NCI-H2171 (cell line): Measurements from ENCODE around the gene COPG2.
A peak's percentile ranks its signal among the peaks of the same experiment; 100 is the strongest.
"Not testable (repeated sequence)": the region's sequence is repeated elsewhere in the genome, so short reads cannot be mapped to it uniquely, and the experiment has no call there.

Source experiments
- DNase-seq: peaks from one replicate; lab custom pipeline; 2025; lab: John Stamatoyannopoulos, UW

The COPG2 gene

GRCh38 chr7:130650611-130651120, 17.9 kb downstream of the COPG2 start:
- DNase-seq = peak; percentile 76

DNA sequence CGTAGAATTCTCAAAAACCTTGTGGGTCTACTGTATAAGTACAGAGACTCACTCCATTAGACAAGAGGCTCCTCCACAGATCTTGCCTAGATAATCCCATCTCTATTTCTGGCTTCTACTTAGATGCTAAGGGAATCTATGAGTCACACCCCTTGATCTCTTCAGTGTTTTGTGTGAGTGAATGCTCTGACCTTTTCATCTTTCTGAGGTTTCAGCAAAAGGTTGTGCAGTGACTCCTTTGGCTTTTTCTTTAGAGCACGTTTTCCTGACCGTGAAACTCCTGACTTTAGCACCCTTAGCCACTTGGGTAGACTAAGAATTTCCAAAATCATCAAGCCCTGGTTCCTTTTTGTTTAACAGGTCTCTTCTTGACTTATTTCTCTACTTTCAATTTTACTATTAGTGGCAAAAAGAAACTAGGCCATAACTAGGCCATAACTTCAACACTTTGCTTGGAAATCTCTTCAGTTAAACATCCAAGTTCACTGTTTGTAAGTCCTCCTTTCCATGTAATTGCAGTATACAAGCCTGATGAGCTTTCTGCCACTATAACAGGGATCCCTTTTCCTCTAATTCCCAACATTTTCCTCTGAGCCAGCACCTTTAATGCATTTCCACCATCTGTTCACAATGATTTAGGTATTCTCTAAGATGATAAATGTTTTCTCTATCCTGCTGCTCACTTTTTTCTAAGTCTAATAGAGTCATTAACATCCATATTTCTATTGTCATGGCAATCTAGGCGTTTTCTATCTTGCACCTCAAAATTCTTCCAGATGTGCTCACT, 19.4 kb downstream of the COPG2 start:
- peak; percentile 7 for DNase-seq

DNA sequence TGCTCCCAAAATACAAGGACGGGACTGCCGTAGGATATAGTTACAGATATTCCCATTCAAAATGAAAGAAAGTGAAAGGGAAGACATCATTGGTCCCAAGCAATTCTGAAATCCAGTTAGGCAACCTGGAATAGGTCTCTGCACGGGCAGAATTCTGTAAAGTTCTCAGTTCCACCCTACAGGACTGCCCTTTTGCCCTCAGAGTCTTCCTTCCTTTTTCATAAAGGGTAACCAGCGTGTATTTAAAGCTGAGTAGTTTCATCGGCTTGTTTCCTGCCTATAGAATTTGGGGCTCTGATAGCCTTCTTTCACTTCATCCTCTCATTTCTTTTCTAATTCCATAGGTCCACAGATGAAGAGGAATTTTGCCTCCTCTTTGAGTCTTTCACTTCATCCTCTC, 20.0 kb downstream of the COPG2 start:
- DNase-seq = no peak

DNA sequence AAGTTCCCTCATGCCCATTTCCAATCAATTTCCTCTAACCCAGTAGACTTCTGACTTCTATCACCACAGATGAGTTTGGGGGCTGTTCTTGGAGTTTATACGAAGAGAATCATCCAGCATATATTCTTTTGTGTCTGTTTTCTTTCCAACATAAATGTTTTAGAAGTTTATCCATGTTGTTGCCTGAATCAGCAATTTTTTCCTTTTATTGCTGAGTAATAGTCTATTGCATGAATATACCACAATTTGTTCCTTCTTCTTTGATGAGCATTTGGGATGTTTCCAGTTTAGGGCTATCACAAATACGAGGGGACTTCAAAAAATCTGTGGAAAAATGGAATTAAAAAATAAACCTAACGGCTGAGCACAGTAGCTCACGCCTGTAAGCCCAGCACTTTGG, 26.2 kb downstream of the COPG2 start:
- DNase-seq = no peak

- DNase-seq = no peak
These were observed 27.1 kb downstream of the COPG2 start for GRCh38 chr7:130641497-130641896.

GRCh38 chr7:130641040-130641439, 27.5 kb downstream of the COPG2 start:
- DNase-seq = no peak

DNA sequence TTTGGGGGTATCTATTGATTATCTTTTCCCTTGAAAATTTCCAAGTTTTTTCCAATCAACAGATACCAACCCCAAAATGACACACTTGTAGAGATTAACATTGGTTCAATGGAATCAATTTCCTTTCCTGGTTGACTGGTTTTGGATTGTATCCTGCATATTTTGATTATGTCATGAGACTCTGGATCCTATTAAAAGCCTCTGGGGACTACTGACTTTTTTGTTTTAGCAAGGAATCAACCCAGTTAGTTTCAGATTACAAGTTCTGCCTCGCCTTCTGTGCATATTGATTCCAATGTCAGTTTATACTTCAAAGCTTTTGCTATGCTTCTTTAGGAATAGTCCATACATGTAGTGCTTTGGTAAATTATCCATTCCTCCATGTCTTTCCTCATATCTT, 29.2 kb downstream of the COPG2 start:
- DNase-seq = peak; percentile 75

DNA sequence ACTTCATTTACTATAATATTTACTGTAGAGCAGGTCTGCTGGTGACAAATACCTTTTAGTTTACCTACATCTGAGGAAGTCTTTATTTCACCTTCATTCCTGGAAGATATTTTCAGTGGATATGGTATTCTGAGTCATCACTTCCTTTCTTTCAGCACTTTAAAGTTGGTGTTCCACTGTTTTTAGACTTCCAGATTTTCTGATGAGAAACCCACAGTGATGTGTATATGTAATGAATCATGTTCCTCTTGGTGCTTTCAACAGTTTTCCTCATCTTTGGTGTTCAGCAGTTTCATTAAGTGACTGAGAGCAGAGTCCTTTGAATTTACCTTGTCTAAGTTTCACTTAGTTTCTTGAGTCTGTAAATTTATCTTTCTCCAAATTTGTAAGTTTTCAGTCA, 36.4 kb downstream of the COPG2 start:
- no peak for DNase-seq

DNA sequence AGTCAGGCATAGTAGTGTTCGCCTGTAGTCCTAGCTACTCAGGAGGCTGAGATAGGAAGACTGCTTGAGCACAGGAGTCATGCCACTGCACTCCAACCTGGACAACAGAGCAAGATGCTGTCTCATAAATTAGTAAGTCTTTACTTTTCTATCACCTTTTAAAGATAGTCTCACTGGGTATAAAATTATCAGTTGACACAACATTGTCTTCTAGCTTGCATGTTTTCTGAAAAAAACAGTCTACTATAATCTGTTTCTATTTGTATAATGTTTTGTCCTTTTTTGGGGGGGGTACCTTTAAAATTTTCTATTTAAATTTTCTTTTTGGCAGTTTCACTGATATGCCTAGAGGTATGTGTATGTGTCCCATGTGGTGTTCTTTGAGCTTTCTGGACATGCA, 39.6 kb downstream of the COPG2 start:
- DNase-seq = no peak

DNA sequence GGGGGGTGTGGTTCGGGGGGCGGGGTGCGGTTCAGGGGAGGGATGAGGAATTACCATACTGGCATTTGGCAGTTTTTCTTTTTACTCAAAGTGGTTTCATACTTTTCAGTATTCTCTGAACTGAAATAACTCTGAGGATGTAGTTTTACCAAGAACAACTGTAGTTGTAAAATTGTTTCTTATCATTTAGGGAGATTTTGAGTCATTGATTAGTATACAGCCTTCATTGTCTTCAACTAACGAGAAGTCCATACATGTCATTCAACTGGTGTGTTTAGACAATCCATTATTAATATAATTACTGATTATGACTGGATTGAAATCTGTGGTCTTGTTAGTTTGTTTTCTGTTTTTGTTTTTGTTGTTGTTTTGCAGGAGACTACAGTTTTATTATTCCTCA, 40.8 kb downstream of the COPG2 start:
- no peak for DNase-seq

GRCh38 chr7:130622866-130623265, 45.7 kb downstream of the COPG2 start:
- DNase-seq = no peak

DNA sequence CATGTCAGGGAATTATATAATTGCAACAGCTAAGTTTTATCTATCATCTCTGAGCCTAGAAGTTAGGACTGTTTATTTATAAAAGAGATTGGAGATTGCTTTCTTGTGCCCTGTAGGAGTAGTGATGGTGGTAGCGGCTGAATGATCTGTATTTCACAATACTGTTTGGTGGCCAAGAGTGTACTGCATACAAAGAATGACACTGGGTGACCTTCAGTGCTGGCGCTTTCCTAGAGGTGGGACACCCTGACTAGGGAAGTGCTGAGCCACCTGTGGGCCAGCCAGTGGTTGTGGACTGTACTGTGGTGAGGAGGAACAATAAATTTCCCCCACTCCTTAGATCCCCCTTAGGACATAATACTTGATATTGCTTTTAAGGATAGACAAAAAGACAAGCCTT, 53.0 kb downstream of the COPG2 start:
- no peak for DNase-seq

- no peak for DNase-seq
These were observed 54.1 kb downstream of the COPG2 start for GRCh38 chr7:130614449-130614848.

DNA sequence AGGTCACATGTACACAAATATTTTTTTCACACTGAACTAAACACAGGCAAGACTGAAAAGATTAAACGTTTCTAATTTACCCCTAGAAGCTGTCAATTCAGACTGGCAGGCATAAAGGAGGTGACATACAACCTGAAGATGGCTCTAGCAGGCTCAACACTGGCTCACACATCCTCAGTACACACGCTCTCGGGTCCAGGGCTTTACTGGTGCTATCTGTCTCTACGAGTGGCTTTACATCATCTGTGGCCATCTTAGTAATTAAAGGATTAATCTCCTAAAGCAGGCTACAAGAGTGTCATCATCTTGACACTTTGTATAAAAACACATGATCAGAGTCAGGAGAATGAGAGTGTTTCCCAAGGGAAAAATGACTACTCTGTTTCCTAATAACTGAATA, 57.3 kb downstream of the COPG2 start:
- DNase-seq = no peak

DNA sequence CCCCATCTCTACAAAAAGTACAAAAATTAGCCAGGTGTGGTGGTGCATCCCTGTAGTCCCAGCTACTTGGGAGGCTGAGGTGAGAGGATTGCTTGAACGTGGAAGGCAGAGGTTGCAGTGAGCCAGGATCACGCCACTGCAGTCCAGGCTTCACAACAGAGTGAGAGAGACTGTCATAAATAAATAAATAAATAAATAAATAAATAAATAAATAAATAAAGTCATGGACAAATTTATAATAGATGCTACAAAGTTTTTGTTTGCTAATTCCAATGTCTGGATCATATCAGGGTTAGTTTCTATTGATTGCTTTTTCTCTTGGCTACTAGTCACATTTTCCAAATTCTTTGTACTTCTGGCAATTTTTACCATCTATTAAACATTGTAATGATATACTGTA, 61.5 kb downstream of the COPG2 start:
- not testable (repeated sequence) for DNase-seq

DNA sequence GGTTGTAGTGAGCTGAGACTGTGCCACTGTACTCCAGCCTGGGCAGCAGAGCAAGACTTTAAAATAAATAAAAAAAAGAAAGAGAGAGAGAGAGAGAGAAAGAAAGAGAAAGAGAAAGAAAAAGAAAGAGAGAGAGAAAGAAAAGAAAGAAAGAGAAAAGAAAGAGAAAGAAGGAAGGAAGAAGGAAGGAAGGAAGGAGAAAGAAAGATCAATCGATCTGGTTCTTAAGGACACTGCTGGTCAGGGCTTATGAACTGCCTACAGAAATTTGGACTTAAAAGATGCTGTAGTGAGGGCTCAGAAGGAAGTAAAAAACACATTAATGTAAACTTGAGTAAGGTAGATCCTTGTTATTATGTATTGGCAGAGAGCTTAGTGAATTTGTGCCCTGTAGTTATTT, 62.4 kb downstream of the COPG2 start:
- DNase-seq = no peak

- DNase-seq = no peak
These were observed 70.5 kb downstream of the COPG2 start for GRCh38 chr7:130598056-130598455.

GRCh38 chr7:130595986-130596385, 72.6 kb downstream of the COPG2 start:
- DNase-seq = no peak

- DNase-seq = no peak
These were observed 75.5 kb downstream of the COPG2 start for GRCh38 chr7:130593033-130593432.

DNA sequence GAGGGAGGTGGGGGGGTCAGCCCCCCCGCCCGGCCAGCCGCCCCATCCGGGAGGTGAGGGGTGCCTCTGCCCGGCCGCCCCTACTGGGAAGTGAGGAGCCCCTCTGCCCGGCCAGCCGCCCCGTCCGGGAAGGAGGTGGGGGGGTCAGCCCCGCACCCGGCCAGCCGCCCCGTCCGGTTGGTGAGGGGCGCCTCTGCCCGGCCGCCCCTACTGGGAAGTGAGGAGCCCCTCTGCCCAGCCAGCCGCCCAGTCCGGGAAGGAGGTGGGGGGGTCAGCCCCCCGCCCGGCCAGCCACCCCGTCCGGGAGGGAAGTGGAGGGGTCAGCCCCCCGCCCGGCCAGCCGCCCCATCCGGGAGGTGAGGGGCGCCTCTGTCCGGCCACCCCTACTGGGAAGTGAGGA, 77.1 kb downstream of the COPG2 start:
- DNase-seq = not testable (repeated sequence)

- DNase-seq = not testable (repeated sequence)
These were observed 82.6 kb downstream of the COPG2 start for GRCh38 chr7:130585932-130586331.

DNA sequence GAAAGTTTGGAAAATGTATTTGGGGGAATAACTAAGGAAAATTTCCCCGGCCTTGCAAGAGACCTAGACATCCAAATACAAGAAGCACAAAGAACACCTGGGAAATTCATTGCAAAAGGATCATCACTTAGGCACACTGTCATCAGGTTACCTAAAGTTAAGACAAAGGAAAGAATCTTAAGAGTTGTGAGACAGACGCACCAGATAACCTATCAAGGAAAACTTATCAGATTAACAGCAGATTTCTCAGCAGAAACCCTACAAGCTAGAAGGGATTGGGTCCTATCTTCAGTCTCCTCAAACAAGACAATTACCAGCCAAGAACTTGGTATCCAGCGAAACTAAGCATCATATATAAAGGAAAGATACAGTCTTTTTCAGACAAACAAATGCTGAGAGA, 93.4 kb downstream of the COPG2 start:
- DNase-seq = not testable (repeated sequence)

DNA sequence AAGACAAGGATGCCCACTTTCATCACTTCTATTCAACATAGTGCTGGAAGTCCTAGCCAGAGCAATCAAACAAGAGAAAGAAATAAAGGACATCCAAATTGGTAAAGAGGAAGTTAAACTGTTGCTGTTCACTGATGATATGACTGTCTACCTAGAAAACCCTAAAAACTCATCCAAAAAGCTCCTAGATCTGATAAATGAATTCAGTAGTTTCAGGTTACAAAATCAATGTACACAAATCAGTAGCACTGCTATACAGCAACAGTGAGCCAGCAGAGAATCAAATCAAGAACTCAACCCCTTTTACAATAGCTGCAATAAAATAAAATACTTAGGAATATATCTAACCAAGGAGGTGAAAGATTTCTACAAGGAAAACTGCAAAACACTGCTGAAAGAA, 98.4 kb downstream of the COPG2 start:
- not testable (repeated sequence) for DNase-seq

DNA sequence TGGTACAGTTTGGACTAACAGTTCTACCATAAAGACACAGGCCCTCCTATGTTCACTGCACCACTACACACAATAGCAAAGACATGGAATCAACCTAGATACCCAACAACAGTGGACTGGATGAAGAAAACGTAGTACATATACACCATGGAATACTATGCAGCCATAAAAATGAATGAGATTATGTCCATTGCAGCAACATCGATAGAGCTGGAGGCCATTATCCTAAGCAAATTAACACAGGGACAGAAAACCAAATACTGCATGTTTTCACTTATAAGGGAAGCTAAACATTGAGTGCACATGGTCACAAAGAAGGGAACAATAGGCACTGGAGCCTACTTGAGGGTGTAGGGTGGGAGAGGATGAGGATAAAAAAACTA, 101.7 kb downstream of the COPG2 start:
- DNase-seq = no peak
